H9 (cell line): Measurements from ENCODE around the gene RPS28. TPM values are rescaled to one million over a fixed set of nuclear protein-coding genes. Genes with fewer than 3 reads are reported as not detected.

Experiments used
- DNase-seq: peaks from one replicate; pipeline ENCODE4 v3.0.0-alpha.2; 2017
- H2AFZ ChIP-seq: one replicate; pipeline ENCODE4 v1.6.1; 2013; ENCODE audit warnings: mild to moderate bottlenecking, low read length, control low read depth, moderate library complexity
- H2AK5ac ChIP-seq: 2 replicates; pipeline ENCODE4 v1.6.1; 2013; ENCODE audit warnings: low read length, control low read depth, mixed read lengths; ENCODE audit not compliant: insufficient read length
- H2BK120ac ChIP-seq: one replicate; pipeline ENCODE4 v1.6.1; 2013; ENCODE audit warnings: low read depth, mild to moderate bottlenecking, low read length, control low read depth, inconsistent platforms; ENCODE audit not compliant: poor library complexity, severe bottlenecking
- H2BK12ac ChIP-seq: 2 replicates; pipeline ENCODE4 v1.6.1; 2013; ENCODE audit warnings: low read length, control low read depth, mixed read lengths, low read depth; ENCODE audit not compliant: insufficient read length
- H2BK15ac ChIP-seq: 2 replicates; pipeline ENCODE4 v1.6.1; 2013; ENCODE audit warnings: low read depth, low read length, control low read depth
- H2BK20ac ChIP-seq: one replicate; pipeline ENCODE4 v1.6.1; 2013; ENCODE audit warnings: low read depth, mild to moderate bottlenecking, low read length, control low read depth, inconsistent platforms; ENCODE audit not compliant: poor library complexity, severe bottlenecking
- H2BK5ac ChIP-seq: 2 replicates; pipeline ENCODE4 v1.6.1; 2013; ENCODE audit warnings: low read length, control low read depth, mixed read lengths; ENCODE audit not compliant: insufficient read length
- H3K14ac ChIP-seq: 2 replicates; pipeline ENCODE4 v1.6.1; 2013; ENCODE audit warnings: low read length, control low read depth; ENCODE audit not compliant: insufficient read depth
- H3K18ac ChIP-seq: 2 replicates; pipeline ENCODE4 v1.6.1; 2013; ENCODE audit warnings: low read depth, mild to moderate bottlenecking, mixed read lengths, low read length, control low read depth; ENCODE audit not compliant: insufficient read length
- H3K23ac ChIP-seq: 2 replicates; pipeline ENCODE4 v1.6.1; 2013; ENCODE audit warnings: low read length, control low read depth, mixed read lengths, low read depth; ENCODE audit not compliant: insufficient read length
- H3K23me2 ChIP-seq: 2 replicates; pipeline ENCODE4 v1.6.1; 2013; ENCODE audit warnings: low read depth, mild to moderate bottlenecking, mixed read lengths, low read length, control low read depth; ENCODE audit not compliant: insufficient read length, poor library complexity, severe bottlenecking
- H3K27ac ChIP-seq: 2 replicates; pipeline ENCODE4 v1.5.1; 2013; ENCODE audit warnings: low read length, control low read depth, mixed read lengths, low read depth; ENCODE audit not compliant: insufficient read length
- H3K27me3 ChIP-seq: 2 replicates; pipeline ENCODE4 v1.6.1; 2013; ENCODE audit warnings: low read length, control low read depth, inconsistent platforms; ENCODE audit not compliant: insufficient read depth
- H3K4ac ChIP-seq: 2 replicates; pipeline ENCODE4 v1.6.1; 2013; ENCODE audit warnings: low read depth, mild to moderate bottlenecking, control low read depth, inconsistent platforms, low read length, moderate library complexity
- H3K4me1 ChIP-seq: 2 replicates; pipeline ENCODE4 v1.6.1; 2013; ENCODE audit warnings: low read length, control low read depth, inconsistent platforms; ENCODE audit not compliant: insufficient read depth
- H3K4me2 ChIP-seq: 2 replicates; pipeline ENCODE4 v1.6.1; 2013; ENCODE audit warnings: low read length, control low read depth, mixed read lengths; ENCODE audit not compliant: insufficient read length, insufficient read depth
- H3K56ac ChIP-seq: 2 replicates; pipeline ENCODE4 v1.6.1; 2013; ENCODE audit warnings: low read depth, mild to moderate bottlenecking, mixed read lengths, low read length, control low read depth; ENCODE audit not compliant: insufficient read length
- H3K79me1 ChIP-seq: 2 replicates; pipeline ENCODE4 v1.6.1; 2013; ENCODE audit warnings: low read depth, mild to moderate bottlenecking, moderate library complexity, low read length, control low read depth, inconsistent platforms; ENCODE audit not compliant: insufficient read depth, poor library complexity, severe bottlenecking
- H3K79me2 ChIP-seq: 2 replicates; pipeline ENCODE4 v1.6.1; 2013; ENCODE audit warnings: low read length, control low read depth, inconsistent platforms; ENCODE audit not compliant: insufficient read depth
- H3K9ac ChIP-seq: 2 replicates; pipeline ENCODE4 v1.6.1; 2013; ENCODE audit warnings: low read length, control low read depth, mixed read lengths; ENCODE audit not compliant: insufficient read length; ENCODE audit errors: extremely low read depth
- H3K9me3 ChIP-seq: one replicate; pipeline ENCODE4 v1.6.1; 2013; ENCODE audit warnings: low read depth, low read length, inconsistent platforms; ENCODE audit not compliant: control insufficient read depth
- H3T11ph ChIP-seq: one replicate; pipeline ENCODE4 v1.6.1; 2013; ENCODE audit warnings: mild to moderate bottlenecking, low read length, control low read depth, inconsistent platforms
- H4K20me1 ChIP-seq: one replicate; pipeline ENCODE4 v1.6.1; 2013; ENCODE audit not compliant: control insufficient read depth, insufficient read length, insufficient read depth
- H4K5ac ChIP-seq: 2 replicates; pipeline ENCODE4 v1.6.1; 2013; ENCODE audit warnings: low read depth, mild to moderate bottlenecking, mixed read lengths, low read length, control low read depth; ENCODE audit not compliant: insufficient read length
- H4K8ac ChIP-seq: replicated peaks from 2 replicates; pipeline ENCODE4 v1.6.1; 2013; ENCODE audit warnings: low read length, control low read depth, mixed read lengths, low read depth; ENCODE audit not compliant: insufficient read length
- H4K91ac ChIP-seq: 2 replicates; pipeline ENCODE4 v1.6.1; 2013; ENCODE audit warnings: low read depth, mild to moderate bottlenecking, moderate library complexity, mixed read lengths, low read length, control low read depth; ENCODE audit not compliant: insufficient read length
- H3K27ac Mint-ChIP-seq, 3 experiments: 2 replicates in 2 of 3; 3 replicates in 1 of 3; pipeline ENCODE4 v1.8.0; 2020 to 2021; ENCODE audit warnings: mixed read lengths in 3 of 3, mild to moderate bottlenecking in 1 of 3, moderate library complexity in 1 of 3
- H3K27me3 Mint-ChIP-seq: 2 replicates; pipeline ENCODE4 v1.8.0; 2021; ENCODE audit warnings: low read depth, mild to moderate bottlenecking, moderate library complexity, mixed read lengths
- H3K36me3 Mint-ChIP-seq, 3 experiments: 2 replicates in 2 of 3; 3 replicates in 1 of 3; pipeline ENCODE4 v1.8.0; 2020 to 2021; ENCODE audit warnings: low read depth in 3 of 3, mixed read lengths in 3 of 3; ENCODE audit not compliant: insufficient read depth in 1 of 3
- H3K4me1 Mint-ChIP-seq, 2 experiments: 2 replicates each; pipeline ENCODE4 v1.8.0; 2020; ENCODE audit warnings: mixed read lengths in 2 of 2
- H3K4me3 Mint-ChIP-seq, 2 experiments: 2 replicates in 1 of 2; 3 replicates in 1 of 2; pipeline ENCODE4 v1.8.0; 2020 to 2021; ENCODE audit warnings: mild to moderate bottlenecking in 2 of 2, mixed read lengths in 2 of 2, moderate library complexity in 1 of 2
- H3K9me3 Mint-ChIP-seq, 2 experiments: 2 replicates in 1 of 2; 3 replicates in 1 of 2; pipeline ENCODE4 v1.8.0; 2020; ENCODE audit warnings: mild to moderate bottlenecking in 2 of 2, mixed read lengths in 2 of 2, moderate library complexity in 1 of 2
- CTCF ChIP-seq: fragments of 200-600 bp; sonication (generic); conservative IDR thresholded peaks from 3 replicates; pipeline ENCODE4 v1.8.0; 2021; ENCODE audit warnings: antibody characterized with exemption, mild to moderate bottlenecking
- WGBS: extraction: QIAGEN DNeasy Blood & Tissue Kit; methylation state at CpG from one replicate; pipeline ENCODE4 v1.1.7; 2013; ENCODE audit warnings: missing lambda C conversion rate, low lambda C conversion rate, mixed read lengths; ENCODE audit not compliant: insufficient read length; ENCODE audit errors: extremely low coverage; 5-methylcytosine and 5-hydroxymethylcytosine counted together
- total RNA-seq: library from RNA; stranded (reverse); gene quantifications from 2 replicates; pipeline ENCODE4 v1.2.1, GENCODE V29; 2021

The RPS28 gene
- total RNA-seq, 1 experiment from 2014 or later = 1,885 TPM

DNA sequence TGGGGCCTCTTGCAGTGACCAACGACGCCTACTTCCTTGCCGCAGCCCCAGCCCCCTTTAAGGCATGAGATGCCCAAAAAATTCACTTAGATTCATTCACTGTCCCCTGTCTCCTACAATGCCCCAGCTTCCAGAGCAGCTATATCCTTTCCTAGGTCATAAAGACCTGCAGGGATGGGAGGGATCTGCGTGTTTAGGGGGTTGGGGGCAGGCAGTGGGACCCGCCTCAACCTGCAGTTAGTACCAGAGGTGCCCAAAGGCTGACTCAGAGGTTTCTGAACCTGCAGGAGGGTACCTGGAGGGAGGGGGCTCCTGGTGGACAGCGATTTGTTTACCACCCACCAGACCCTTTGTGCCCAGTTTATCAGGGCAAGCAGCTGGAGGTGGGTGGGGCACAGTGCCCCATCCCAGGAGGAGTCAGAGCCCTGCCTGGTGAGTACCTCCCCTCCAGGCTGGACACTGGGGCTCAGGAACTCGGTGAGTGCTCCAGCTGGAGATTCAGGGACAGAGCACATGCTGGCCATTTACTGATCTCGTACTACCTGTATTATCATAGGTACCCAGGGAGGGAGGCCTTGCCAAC is 10.1 kb downstream of the RPS28 start:
- no peak overlapping the region for H2BK12ac ChIP-seq
- H3K9me3 ChIP-seq = no peaks in the 10 kb centered on the region
- peaks cover 18% of the 10 kb centered on the region; the same call in 1 of the 2 replicates for H3K27me3 ChIP-seq
- WGBS = no CpG with 5 or more reads among the region's 8 CpGs
- H3K4me2 ChIP-seq = no peak overlapping the region
- H3K27ac ChIP-seq = no peak overlapping the region
- H3K23me2 ChIP-seq = peaks cover 12% of the 10 kb centered on the region
- H4K91ac ChIP-seq = no peak overlapping the region
- H3K4me1 Mint-ChIP-seq = peaks cover 5 to 7% of the 10 kb centered on the region in 2 experiments; a peak in 3 of 4 replicates
- H3K27me3 Mint-ChIP-seq = peaks cover 42% of the 10 kb centered on the region
- no peak overlapping the region for H3K18ac ChIP-seq
- peaks cover 0 to 2% (median 0%) of the 10 kb centered on the region in 3 experiments; a peak in 1 of 7 replicates for H3K36me3 Mint-ChIP-seq
- H3T11ph ChIP-seq = no peak overlapping the region
- H3K4me1 ChIP-seq = no peaks in the 10 kb centered on the region
- H3K79me2 ChIP-seq = no peaks in the 10 kb centered on the region
- no peak overlapping the region for H4K5ac ChIP-seq
- H2BK120ac ChIP-seq = no peak overlapping the region
- no peak overlapping the region for H4K8ac ChIP-seq
- no peak overlapping the region for H3K27ac Mint-ChIP-seq
- H2AK5ac ChIP-seq = no peak overlapping the region
- no peak for TF ChIP-seq CTCF
- H3K23ac ChIP-seq = no peak overlapping the region
- no peak overlapping the region for H3K4ac ChIP-seq
- H2BK20ac ChIP-seq = no peak overlapping the region
- H3K9me3 Mint-ChIP-seq = peaks cover 0 to 3% of the 10 kb centered on the region in 2 experiments; a peak in 3 of 5 replicates
- H3K56ac ChIP-seq = no peak overlapping the region
- no peak overlapping the region for H2BK15ac ChIP-seq
- no peak overlapping the region for H3K4me3 Mint-ChIP-seq
- no peak overlapping the region for H3K9ac ChIP-seq
- no peak overlapping the region for H2AFZ ChIP-seq
- no peaks in the 10 kb centered on the region for H4K20me1 ChIP-seq
- no peaks in the 10 kb centered on the region for H3K79me1 ChIP-seq
- H2BK5ac ChIP-seq = no peak overlapping the region
- DNase-seq = no peak
- H3K14ac ChIP-seq = no peak overlapping the region
